Fibroblast of skin of back (primary cell): ENCODE results near the gene SLC17A7. TPM values are rescaled to one million over a fixed set of nuclear protein-coding genes. Genes with fewer than 3 reads are reported as not detected.
"Not testable (repeated sequence)": the region's sequence is repeated elsewhere in the genome, so short reads cannot be mapped to it uniquely, and the experiment has no call there.

Source experiments
- DNase-seq: peaks from one replicate; pipeline ENCODE4 v3.0.0-alpha.2; 2013
- polyA plus RNA-seq, 2 experiments: library from polyadenylated mRNA; unstranded; fragments of 120-200 nt; gene quantifications; one replicate each; pipeline ENCODE4 v1.2.1, GENCODE V29; 2013; ENCODE audit not compliant: insufficient read length in 2 of 2

Gene SLC17A7
- 0.16 TPM for polyA plus RNA-seq (2013, experiment 1 of 2; ENCODE audit: insufficient read length)
- polyA plus RNA-seq (2013, experiment 2 of 2; ENCODE audit: insufficient read length) = 0.11 TPM

- no peak for DNase-seq
These were observed at the start of gene SLC17A7 for GRCh38 chr19:49441210-49441959. TSS of gene SLC17A7 (minus strand) at chr19:49441527. CDS start at chr19:49441379, 148 bp downstream.

GRCh38 chr19:49490287-49491029 lies 49.1 kb upstream of the SLC17A7 start:
- DNase-seq = no peak

- no peak for DNase-seq
These were observed 48.4 kb upstream of the SLC17A7 start for GRCh38 chr19:49489601-49490167.

GRCh38 chr19:49488863-49489537 lies 47.7 kb upstream of the SLC17A7 start:
- no peak for DNase-seq

GRCh38 chr19:49488046-49488862 lies 46.9 kb upstream of the SLC17A7 start:
- DNase-seq = no peak

- DNase-seq = peak; percentile 98
These were observed 46.1 kb upstream of the SLC17A7 start, which contains the start of gene RPL13A for GRCh38 chr19:49487277-49488045. TSS of gene RPL13A (plus strand) at chr19:49487608. CDS start at chr19:49487630, 22 bp downstream.

GRCh38 chr19:49486710-49487276 lies 45.5 kb upstream of the SLC17A7 start:
- DNase-seq = no peak

GRCh38 chr19:49486232-49486631 lies 44.9 kb upstream of the SLC17A7 start:
- no peak for DNase-seq

GRCh38 chr19:49481020-49481683 lies 39.8 kb upstream of the SLC17A7 start:
- no peak for DNase-seq

GRCh38 chr19:49479975-49480628 lies 38.8 kb upstream of the SLC17A7 start:
- DNase-seq = no peak

- peak; percentile 54 for DNase-seq
These were observed 34.9 kb upstream of the SLC17A7 start for GRCh38 chr19:49475995-49476880.

GRCh38 chr19:49475191-49475917 lies 34.0 kb upstream of the SLC17A7 start:
- no peak for DNase-seq

GRCh38 chr19:49474542-49474924 lies 33.2 kb upstream of the SLC17A7 start:
- no peak for DNase-seq

- DNase-seq = peak; percentile 79
These were observed 32.7 kb upstream of the SLC17A7 start, which contains the start of gene FLT3LG for GRCh38 chr19:49473868-49474541. TSS of gene FLT3LG (plus strand) at chr19:49474215. CDS start at chr19:49474640, 425 bp downstream.

GRCh38 chr19:49473501-49473867 lies 32.2 kb upstream of the SLC17A7 start:
- not testable (repeated sequence) for DNase-seq

GRCh38 chr19:49472936-49473335 lies 31.6 kb upstream of the SLC17A7 start:
- no peak for DNase-seq

GRCh38 chr19:49470615-49470978 lies 29.3 kb upstream of the SLC17A7 start:
- DNase-seq = no peak
